ENCODE measurements around the gene KLHDC10.

Gene KLHDC10

GRCh38 chr7:130096243-130096827 is 26.0 kb downstream of the KLHDC10 start:
- TF ChIP-seq, protein P1, sequence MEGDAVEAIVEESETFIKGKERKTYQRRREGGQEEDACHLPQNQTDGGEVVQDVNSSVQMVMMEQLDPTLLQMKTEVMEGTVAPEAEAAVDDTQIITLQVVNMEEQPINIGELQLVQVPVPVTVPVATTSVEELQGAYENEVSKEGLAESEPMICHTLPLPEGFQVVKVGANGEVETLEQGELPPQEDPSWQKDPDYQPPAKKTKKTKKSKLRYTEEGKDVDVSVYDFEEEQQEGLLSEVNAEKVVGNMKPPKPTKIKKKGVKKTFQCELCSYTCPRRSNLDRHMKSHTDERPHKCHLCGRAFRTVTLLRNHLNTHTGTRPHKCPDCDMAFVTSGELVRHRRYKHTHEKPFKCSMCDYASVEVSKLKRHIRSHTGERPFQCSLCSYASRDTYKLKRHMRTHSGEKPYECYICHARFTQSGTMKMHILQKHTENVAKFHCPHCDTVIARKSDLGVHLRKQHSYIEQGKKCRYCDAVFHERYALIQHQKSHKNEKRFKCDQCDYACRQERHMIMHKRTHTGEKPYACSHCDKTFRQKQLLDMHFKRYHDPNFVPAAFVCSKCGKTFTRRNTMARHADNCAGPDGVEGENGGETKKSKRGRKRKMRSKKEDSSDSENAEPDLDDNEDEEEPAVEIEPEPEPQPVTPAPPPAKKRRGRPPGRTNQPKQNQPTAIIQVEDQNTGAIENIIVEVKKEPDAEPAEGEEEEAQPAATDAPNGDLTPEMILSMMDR (conservative IDR thresholded peaks at IDR 0.05; ENCODE audit: low read depth, low read length): no peak

GRCh38 chr7:130099331-130099730 is 29.0 kb downstream of the KLHDC10 start:
- Histone ChIP-seq H3K27me3 (ENCODE audit: insufficient read depth, low read depth) (no peaks in the 10 kb centered on the region), H4K20me1 (ENCODE audit: insufficient read depth) (no peaks in the 10 kb centered on the region), H3K4me3 (IDR thresholded peaks at IDR 0.05; ENCODE audit: insufficient read depth, low read depth, low read length) (no peak overlapping the region), H3K36me3 (ENCODE audit: insufficient read depth) (no peaks in the 10 kb centered on the region), H3K4me2 (no peak overlapping the region), H3K79me2 (ENCODE audit: insufficient read depth, low read depth) (peaks cover 8% of the 10 kb centered on the region; the same call in 1 of the 2 replicates), H2AFZ (ENCODE audit: low read depth) (no peak overlapping the region), H3K4me1 (ENCODE audit: low read depth, poor library complexity, severe bottlenecking) (no peaks in the 10 kb centered on the region), H3K27ac (no peak overlapping the region), H3K9ac (no peak overlapping the region)
- TF ChIP-seq, protein P1 (conservative IDR thresholded peaks at IDR 0.05; ENCODE audit: low read depth, low read length): no peak

More at GRCh38 chr7:130096243-130096827, 26.0 kb downstream of the KLHDC10 start:
- Histone ChIP-seq H3K4me2 (no peak overlapping the region), H3K4me3 (IDR thresholded peaks at IDR 0.05; ENCODE audit: insufficient read depth, low read depth, low read length) (no peak overlapping the region), H3K9ac (no peak overlapping the region), H3K36me3 (ENCODE audit: insufficient read depth) (no peaks in the 10 kb centered on the region), H4K20me1 (ENCODE audit: insufficient read depth) (no peaks in the 10 kb centered on the region), H3K79me2 (ENCODE audit: insufficient read depth, low read depth) (peaks cover 18% of the 10 kb centered on the region), H3K27me3 (ENCODE audit: insufficient read depth, low read depth) (no peaks in the 10 kb centered on the region), H3K4me1 (ENCODE audit: low read depth, poor library complexity, severe bottlenecking) (no peaks in the 10 kb centered on the region), H3K27ac (no peak overlapping the region), H2AFZ (ENCODE audit: low read depth) (no peak overlapping the region)

DNA sequence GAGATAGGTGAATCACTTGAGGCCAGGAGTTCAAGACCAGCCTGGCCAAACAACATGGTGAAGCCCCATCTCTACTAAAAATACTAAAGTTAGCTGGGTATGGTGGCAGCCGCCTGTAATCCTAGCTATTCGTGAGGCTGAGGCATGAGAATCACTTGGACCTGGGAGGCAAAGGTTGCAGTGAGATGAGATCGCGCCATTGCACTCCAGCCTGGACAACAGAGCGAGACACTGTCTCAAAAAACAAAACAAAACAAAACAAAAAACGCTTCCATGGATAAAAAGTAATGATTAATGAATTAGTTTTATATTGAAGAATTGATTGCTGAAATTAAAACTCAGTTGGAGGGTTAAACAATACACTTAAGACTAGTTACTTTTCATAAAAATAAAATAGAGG is 32.3 kb downstream of the KLHDC10 start:
- TF ChIP-seq, protein P1 (conservative IDR thresholded peaks at IDR 0.05; ENCODE audit: low read depth, low read length): no peak
- no peak overlapping the region for H3K27ac ChIP-seq
- H4K20me1 ChIP-seq (ENCODE audit: insufficient read depth): no peaks in the 10 kb centered on the region
- no peaks in the 10 kb centered on the region for H3K36me3 ChIP-seq (ENCODE audit: insufficient read depth)
- H3K9ac ChIP-seq: no peak overlapping the region
- no peak overlapping the region for H3K4me2 ChIP-seq
- H3K27me3 ChIP-seq (ENCODE audit: insufficient read depth, low read depth): no peaks in the 10 kb centered on the region
- H3K4me1 ChIP-seq (ENCODE audit: low read depth, poor library complexity, severe bottlenecking): no peaks in the 10 kb centered on the region
- no peak overlapping the region for H2AFZ ChIP-seq (ENCODE audit: low read depth)
- H3K79me2 ChIP-seq (ENCODE audit: insufficient read depth, low read depth): no peaks in the 10 kb centered on the region
- H3K4me3 ChIP-seq (IDR thresholded peaks at IDR 0.05; ENCODE audit: insufficient read depth, low read depth, low read length): no peak overlapping the region

GRCh38 chr7:130107949-130108674 is 37.8 kb downstream of the KLHDC10 start:
- TF ChIP-seq, protein P1 (conservative IDR thresholded peaks at IDR 0.05; ENCODE audit: low read depth, low read length): no peak
- Histone ChIP-seq H3K4me1 (ENCODE audit: low read depth, poor library complexity, severe bottlenecking) (peaks cover 6% of the 10 kb centered on the region), H3K4me2 (no peak overlapping the region), H3K27me3 (ENCODE audit: insufficient read depth, low read depth) (no peaks in the 10 kb centered on the region), H3K36me3 (ENCODE audit: insufficient read depth) (no peaks in the 10 kb centered on the region), H4K20me1 (ENCODE audit: insufficient read depth) (no peaks in the 10 kb centered on the region), H2AFZ (ENCODE audit: low read depth) (no peak overlapping the region), H3K4me3 (IDR thresholded peaks at IDR 0.05; ENCODE audit: insufficient read depth, low read depth, low read length) (no peak overlapping the region), H3K9ac (no peak overlapping the region), H3K27ac (no peak overlapping the region), H3K79me2 (ENCODE audit: insufficient read depth, low read depth) (no peaks in the 10 kb centered on the region)
